GM19467 (cell line): ENCODE results near the gene KCNJ4.

Source experiments
- ATAC-seq: cut with Tn5 transposase; IDR thresholded peaks from one replicate; pipeline ENCODE4 v1.9.1; 2021; ENCODE audit warnings: mild to moderate bottlenecking, moderate library complexity; ENCODE audit not compliant: unreplicated experiment

KCNJ4 gene

DNA sequence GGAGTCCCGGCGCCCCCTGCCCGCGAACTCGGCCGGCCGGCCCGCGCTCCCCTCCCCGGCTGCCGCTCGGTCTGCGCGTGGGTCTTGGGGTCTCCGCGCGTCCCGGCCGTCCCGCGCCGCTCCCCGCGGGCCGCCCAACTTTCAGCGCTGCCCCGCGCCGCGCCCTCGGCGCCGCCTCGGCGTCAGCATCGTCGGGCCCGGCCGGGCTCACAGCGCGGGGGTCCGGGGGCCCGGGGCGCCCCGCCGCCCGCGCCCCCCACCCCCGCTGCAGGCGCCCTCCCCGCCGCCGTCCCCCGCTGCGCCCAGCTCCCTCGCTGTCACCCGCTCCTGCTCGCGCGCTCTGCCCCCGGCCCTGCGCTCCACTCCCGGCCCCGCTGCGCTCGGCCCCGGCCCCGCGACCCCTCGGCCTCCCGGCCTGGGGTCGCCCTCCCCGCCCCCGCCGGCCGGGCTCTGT, at the start of gene KCNJ4:
Gene KCNJ4, minus strand, starts transcription at position 124 of the 454 bp plus-strand sequence. CDS start 27,067 bp downstream, outside the sequence.
- ATAC-seq, result no peak

DNA sequence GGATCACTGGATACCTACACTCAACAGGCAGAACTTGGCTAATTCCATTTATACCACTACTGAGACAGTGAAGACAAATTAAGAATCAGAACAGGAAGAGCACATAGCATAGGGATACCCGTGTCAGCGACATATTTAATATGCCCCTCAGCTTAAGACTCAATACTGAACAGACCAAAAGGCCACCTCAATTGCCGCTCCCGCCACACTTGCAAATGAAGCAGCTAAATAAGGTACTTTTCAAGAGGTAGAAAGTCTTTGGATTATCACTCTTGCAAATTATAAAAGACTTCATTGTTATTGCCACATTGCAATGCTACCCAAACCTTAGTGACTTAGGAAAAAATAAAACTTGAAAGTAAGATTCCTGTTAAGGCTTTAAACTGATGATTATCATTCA, 48.0 kb upstream of the KCNJ4 start:
- no peak for ATAC-seq

DNA sequence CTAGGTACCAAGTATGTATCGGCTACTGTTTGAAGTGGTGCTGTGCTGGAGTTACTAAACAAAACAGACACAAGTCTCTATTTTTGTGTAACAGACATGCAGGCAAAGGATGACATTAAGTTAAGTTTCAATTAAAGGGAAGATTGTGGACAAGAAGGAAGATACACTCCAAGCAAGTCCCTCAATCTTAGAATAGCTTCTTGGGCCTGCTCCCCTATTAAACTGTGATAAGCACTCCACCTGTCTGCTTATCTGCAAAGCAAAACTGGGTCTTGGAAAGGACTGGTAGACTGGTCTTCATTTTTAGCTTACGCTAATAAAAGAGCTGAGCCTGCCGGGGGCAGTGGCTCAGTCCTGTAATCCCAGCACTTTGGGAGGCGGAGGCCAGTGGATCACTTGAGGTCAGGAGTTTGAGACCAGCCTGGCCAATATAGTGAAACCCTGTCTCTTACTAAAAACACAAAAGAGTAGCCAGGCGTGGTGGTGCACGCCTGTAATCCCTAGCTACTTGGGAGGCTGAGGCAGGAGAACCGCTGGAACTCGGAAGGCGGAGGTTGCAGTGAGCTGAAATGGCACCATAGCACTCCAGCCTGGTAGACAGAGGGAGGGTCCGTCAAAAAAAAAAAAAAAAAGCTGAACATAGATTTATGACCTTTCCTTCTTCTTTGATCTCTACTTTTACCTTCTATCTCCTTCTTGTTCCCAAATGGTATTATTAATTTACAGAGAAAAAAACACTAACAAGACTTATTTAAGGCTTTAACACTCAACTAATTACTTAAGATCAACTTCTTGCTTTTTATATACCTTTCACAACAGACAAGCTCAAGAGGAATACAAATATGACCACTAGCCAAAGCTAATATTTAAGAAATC, 47.0 kb upstream of the KCNJ4 start:
- no peak for ATAC-seq

DNA sequence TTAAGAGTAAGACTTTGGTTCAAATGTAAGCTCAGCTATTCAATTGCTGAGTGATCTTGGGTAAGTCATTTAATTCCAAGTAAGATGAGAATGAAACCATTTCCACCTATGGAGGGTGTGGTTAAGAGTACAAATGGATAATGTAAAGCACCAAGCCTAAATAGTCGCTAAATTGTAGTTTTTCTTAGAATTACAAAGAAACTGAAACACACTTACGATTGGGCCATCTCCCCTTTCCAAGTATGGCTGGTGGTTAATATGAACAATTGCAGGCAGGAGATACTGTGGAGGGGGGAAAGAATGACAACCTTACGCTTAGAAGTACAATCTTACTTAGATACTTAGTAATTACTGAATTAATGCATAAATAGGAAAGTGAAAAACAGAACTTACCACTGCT, 42.9 kb upstream of the KCNJ4 start:
- no peak for ATAC-seq

DNA sequence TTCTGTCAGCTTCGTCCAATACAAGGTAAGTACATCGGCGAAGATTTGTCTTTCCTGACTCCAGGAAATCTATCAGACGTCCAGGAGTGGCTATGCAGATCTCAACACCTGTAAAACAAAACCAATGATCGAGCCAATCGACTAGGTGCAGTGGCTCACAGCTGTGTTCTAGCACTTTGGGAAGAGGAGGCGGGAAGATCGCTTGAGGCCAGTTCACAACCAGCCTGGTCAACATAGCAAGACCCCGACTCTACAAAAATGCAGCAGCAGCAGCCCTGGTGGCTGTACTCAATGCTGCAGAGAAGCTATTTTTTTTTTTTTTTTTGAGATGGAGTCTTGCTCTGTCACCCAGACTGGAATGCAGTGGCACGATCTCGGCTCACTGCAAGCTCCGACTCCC, 39.9 kb upstream of the KCNJ4 start:
- ATAC-seq, result no peak

DNA sequence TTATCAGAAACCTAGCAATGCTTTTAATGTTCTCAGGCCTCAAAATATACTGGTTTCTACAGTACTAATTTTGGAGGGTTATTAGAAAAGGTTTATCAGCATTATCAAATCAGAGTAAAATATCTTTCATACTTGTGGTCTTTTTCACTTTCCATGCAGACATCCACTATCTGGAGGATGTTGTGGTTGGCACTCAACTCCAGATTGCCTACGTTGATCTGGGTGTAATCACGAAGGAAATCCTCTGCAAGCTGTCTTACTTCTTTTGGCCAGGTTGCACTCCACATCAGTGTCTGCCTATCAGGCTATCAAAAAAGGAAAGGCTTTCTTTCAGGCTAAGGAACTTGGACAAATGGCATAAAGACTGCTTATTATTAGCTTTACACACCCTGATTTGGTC, 39.5 kb upstream of the KCNJ4 start:
- ATAC-seq, result no peak

DNA sequence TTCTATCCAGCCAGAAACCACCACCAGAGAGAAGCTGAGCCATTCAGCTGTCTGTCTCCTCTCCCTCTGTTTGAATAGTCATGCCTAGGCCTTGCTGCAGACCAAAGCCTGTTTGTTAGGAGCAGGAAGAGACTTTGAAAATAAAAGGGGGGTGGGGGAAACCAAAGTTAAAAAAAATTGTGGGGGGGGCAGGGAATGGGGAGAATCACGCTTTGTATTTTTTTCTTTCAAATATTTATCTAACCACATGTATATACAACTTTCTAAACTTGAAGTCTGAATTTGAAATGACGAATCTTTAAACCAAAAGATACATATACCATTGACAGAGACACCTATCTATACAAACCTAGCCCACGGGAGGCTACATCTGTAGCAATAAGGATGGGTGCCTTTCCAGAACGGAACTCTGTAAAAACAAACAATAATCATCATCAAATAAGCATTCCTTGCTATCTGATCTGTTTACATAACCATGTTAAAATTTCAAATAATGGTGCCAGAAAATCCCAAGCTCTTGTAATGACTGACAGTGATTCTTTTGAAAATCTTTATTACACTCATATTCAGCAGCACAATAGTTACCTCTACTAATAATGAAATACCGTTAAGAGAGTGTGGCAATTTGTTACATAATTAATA, 36.8 kb upstream of the KCNJ4 start:
- ATAC-seq, result no peak

DNA sequence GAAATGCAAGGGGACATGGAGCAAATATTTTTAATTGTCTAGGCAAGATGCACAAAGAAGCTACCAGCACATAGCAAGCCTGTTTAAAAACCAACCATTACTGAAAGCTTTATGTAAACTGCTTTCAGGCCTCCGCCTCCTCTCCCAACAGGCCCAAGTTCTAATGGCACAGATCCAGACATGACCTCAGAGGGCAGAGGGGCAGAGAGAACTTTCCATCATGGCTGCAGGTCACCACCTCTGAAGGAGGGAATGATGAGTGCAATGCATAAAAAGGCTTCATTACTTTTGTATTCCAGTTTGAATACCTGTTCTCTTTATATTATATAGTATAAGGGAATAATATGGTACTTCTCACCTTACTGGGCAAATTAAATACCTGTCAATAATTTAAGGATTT, 35.9 kb upstream of the KCNJ4 start:
- ATAC-seq, result no peak

DNA sequence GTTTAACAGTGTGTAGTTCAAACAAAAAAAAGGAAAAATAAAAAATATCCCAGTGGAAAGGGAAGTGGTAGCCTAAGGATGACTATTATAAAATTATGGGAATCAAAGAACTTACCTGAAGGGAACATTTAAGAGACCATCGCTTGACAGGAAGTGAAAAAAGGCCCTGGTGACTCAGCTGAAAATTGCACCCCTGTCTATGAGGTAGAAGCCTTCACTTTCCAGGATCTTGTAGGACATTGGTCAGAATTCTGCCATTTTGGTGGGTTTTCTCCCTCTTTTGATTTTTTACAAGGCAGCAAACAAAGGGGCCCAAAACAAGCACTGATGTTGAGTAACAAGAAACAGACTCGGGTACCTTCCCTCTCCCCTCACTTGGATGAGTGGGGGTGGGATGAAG, 35.5 kb upstream of the KCNJ4 start:
- ATAC-seq, result no peak

DNA sequence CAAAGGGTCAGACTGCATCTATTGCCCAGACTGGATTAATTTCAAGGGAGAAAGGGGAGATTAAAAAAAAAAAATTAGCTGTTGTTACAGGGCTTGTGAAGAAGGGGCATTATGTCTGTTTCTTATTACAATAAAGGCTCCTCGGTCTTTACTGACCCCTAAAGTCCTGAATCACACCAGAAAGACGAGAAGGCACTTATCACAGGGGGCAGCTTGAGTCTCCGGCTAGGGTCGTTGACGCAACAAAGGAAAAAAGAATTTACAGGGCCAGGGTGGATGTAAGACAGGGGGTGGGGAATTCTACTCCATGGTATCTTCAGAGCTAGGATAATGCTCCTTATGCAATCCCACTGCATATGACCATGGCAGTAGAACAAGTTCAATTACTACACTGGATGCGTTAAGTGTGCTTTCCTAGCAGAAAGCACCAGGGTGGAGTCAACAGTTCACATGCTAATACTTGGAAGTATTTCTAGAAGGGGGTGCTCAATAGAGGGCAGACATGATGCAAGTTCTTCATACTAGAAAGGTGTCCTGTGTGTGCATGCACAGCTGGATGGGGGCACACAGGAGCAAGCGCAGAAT, 34.7 kb upstream of the KCNJ4 start:
- ATAC-seq, result no peak

DNA sequence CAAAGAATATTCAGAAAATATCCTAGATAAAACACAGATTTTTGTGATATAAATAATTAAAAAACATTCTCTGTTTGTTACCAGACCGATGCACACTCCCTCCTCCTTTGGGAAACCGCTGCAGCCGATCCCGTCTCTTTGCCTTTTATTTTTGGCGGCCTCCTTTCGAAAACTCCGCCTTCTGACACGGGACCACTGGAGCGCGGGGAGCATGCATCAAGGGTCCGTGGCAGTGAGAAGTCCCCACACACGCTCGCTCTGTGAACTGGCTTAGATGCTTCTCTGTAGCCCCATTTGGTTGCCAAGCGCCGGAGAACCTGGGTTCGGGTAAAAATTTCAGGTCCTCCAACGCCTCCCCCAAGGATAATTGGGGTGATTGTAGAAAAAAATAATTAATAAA, 34.1 kb upstream of the KCNJ4 start:
- ATAC-seq, result no peak

DNA sequence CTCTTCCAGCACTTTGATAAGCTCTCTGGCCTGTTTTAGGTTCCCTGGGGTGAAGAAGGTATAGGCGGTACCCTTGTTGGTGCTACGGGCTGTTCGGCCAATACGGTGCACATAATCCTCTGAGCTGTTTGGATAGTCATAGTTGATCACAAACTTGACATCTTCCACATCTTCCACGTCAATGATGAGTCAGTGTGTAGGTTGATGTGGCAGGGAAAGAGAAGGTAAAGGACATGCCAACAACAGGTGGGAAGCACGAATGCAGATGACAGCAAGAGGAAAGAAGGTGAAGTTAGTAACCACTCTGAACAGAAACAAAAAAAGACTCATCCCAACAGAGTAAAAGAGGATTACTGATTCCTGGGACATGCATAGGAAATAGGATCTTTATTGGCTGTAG, 32.9 kb upstream of the KCNJ4 start:
- ATAC-seq, result no peak

DNA sequence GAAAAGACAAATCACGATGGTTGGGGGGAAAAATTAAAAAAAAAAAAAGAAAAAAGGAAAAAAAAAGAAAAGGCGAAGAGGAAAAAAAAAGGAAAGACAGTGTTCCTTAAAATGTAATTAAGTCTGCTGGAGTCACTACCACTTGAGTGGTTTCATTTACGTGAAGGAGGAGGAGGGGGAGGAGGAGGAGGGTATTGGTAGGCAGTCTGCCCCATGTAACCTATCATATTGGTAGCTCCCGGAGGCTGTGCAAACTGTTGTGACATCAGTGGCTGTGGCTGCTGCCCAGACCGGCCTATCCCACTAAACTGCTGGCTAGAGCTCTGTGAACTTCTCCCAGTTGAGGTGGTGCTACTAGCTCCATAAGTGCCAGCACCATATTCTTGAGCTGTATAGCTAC, 30.8 kb upstream of the KCNJ4 start:
- no peak for ATAC-seq

DNA sequence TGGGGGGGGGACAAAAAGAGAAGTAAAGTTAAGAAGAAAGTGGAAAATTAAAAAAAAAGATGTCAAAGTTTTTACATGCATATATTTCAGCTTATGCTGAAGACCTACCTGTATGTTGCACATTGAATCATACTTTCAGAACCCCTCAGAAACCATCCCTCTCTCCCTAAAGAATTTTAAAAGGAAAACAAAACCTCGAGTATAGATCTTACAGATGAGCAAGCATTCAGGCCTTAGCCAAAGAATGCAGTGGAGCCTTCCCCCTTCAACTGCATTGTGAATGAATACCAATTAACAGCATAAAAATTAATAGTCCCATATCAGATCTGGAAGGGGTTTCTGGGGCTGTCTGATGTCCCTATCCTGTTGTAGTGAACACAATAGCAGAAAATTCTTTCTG, 29.2 kb upstream of the KCNJ4 start:
- ATAC-seq, result no peak

DNA sequence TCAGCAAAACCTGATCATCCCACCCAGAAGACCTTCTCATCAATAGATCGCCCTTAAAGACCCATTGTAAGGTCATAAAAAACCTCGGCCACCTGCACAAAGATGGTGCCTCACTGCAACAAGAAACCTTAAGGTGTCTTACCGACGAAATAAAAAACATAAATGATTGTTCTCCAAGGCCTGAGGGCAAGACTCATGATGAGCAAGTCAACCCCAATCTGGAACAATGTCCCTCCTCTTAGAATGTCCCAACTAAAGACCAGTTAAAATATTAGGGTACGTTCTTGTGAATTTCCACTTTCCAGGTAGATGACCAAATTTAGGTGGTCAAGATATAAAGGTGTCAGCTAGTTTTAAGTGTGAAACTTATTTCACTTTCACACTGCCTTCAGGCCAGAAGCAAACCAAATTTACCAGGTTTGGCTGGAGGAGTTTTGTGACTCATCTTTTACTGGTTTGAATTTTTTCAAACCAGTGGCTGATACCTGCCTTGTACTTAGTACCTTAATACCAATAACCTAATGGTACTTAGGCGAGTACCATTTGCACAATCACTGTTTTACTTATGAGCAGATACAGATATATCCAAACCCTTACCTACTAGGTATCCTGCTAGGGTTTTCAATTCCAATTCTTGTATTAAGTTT, 27.8 kb upstream of the KCNJ4 start:
- ATAC-seq, result no peak

DNA sequence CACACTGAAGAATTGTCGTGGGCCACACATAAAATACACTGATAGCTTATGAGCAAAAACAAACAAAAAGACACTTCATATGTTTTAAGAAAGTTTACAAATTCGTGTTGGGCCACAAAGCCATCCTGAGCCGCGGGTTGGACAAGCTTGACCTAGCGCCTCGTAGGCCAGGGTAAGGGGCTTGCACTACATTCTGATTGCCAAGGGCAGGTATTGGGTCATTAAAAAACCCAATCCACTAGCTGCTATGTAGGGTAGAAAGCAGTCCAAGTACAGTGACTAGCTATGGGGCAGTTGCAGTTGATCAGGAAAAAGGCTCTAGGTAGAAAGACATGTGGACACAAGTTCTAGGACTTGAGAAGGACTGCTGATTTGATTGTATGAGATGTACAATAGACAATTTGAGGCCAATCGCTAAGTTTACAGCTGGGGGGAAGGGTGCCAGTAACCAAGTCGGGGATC, 26.9 kb upstream of the KCNJ4 start:
- ATAC-seq, result no peak

DNA sequence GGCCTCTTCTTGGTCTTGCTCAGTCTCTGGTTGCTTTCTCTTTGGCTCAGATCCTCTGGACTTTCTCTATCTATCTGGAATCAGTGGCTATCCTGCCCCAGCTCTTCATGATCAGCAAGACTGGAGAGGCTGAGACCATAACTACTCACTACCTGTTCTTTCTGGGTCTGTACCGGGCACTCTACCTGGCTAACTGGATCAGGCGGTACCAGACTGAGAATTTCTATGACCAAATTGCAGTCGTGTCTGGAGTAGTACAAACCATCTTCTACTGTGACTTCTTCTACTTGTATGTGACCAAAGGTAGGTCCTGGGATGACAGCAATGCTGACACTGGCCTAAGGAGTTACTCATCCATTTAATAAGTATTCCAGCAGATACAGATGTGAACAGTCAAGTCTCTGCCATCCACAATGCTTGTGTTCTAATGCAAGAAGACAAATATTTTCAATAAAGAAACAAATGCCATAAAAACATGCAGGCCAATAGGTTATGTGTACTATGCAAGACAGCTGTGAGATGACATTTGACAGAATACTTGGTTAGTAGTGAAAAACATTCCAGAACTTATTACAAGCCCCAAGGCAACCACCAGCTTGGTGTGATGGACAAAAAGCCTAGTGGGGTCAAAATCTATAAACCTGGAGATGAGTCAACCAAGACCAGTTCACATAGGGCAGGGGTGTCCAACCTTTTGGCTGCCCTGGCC, 26.3 kb upstream of the KCNJ4 start:
- ATAC-seq, result no peak

DNA sequence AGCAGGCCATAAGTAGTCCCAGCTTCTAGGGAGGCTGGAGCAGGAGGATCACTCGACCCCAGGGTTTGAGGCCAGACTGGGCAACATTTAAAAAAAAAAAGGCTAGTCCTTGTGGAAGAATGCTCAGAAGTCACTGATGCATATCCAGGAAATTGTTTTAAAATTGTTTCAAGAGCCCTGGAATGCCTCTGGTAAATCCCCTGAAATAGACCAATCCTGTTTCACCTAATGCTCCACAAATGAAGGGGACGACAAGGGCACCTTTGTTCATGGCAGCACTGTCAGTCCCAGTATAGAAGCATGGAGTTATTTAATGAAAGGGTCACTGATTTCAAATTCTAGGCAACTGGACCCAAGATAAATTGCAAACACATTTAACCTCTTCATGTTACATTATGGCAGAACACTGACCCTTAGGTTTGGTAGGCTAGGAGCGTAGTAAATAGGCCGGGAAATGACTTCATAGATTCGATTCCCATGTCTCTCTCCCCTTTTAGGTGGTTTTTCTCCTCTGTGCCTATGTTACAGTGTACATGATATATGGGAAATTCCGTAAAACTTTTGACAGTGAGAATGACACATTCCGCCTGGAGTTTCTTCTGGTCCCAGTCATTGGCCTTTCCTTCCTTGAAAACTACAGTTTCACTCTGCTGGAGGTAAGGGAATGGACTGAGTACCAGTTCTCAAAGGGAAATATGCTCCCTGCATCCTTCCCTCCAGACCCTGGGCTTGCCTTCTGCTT, 24.3 kb upstream of the KCNJ4 start:
- ATAC-seq, result no peak

DNA sequence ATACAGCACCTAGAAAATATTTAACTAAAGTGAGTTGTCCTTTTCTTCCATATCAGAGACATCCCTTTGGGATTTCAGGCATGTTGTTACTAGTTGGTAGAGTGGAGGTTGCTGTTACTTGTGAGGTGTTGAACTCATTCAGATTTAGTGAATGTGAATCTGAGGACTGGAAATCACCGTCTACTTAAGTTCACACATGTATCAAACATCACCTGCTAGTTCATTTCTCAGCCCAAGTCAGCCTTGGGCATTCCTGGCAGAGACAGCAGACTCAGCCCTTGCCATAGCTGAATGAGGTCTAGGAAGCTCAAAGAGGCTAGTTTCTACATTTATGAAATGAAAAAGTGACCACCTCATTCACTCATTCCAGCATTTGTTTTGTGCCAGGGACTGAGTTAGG, 22.6 kb upstream of the KCNJ4 start:
- no peak for ATAC-seq

DNA sequence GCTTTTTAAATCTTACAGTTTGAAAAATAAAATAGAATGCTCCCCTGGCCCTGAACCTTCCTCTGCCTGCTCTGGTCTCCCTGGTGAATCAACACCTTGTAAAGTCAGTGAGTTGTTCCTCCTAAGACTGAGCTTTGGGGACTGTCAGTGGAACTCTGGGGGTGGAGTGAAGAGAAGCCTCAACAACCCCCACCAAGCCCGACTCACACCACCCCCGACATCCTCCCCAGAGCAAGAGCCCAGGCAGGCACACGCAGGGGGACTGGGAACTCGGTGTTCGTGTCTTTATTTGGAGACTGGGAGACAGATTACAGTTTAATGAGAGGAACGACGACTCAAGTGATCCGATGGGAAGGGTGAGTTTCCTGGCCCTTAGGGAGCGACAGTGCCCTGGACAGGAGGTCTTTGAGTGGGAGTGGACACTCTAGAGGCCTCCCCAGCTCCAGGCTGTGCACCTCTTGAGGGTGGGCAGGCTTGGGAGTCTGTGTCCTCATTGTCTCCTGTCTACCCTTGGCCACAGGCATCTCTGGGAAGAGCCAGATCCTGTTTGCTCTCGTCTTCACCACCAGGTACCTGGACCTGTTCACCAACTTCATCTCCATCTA, 19.1 kb upstream of the KCNJ4 start:
- no peak for ATAC-seq
